ENCODE results near the gene CERS6. TPM values are rescaled to one million over a fixed set of nuclear protein-coding genes. Genes with fewer than 3 reads are reported as not detected.
A peak's percentile ranks its signal among the peaks of the same experiment; 100 is the strongest.

Gene CERS6
- total and polyA plus RNA-seq, 2 of the 8 experiments (the other 6 are each of a cell fraction or from before 2014, with no cell fraction given) = 6.8 to 28.2 TPM

- Histone ChIP-seq H3K27me3 (replicated peaks in 1 of 4; ENCODE audit: control insufficient read depth in 3 of 4, extremely low read depth in 1 of 4, insufficient read depth in 3 of 4, low read length in 3 of 4) (no peaks in the 10 kb centered on the region), H3K9ac (replicated peaks in 1 of 4; ENCODE audit: extremely low read depth in 1 of 4, low read depth in 3 of 4, low read length in 3 of 4) (0 out of 7 replicates have a peak overlapping the region, but pooled peaks of 1 of the 4 experiments have one; percentile 10)
Measured at GRCh38 chr2:168490015-168490874, 34.2 kb downstream of the CERS6 start.

More at GRCh38 chr2:168490015-168490874, 34.2 kb downstream of the CERS6 start:
- H3K4ac ChIP-seq (replicated peaks; ENCODE audit: insufficient read length, low read depth, low read length) = peak overlapping the region; percentile 47
- no peaks in the 10 kb centered on the region for H3K9me3 ChIP-seq (ENCODE audit: insufficient read depth in 2 of 2, low read depth in 1 of 2, low read length in 1 of 2)
- TF ChIP-seq TEAD4 (IDR thresholded peaks at IDR 0.05; ENCODE audit: low read depth, low read length) (no peak), SIRT6 (IDR thresholded peaks at IDR 0.05; ENCODE audit: low read length) (no peak), CEBPB (IDR thresholded peaks at IDR 0.05; ENCODE audit: low read depth, low read length) (peak; percentile 68; the same call in 1 of the 2 replicates)
- ChIA-PET POLR2A (ENCODE audit: partially characterized antibody) (interaction anchor here (1.1 kb wide), 1 partner anchor 13 kb away, joined by 4 read pairs; no protein-coding TSS in a partner anchor), CTCF (ENCODE audit: partially characterized antibody) (interaction anchor here (0.6 to 1.3 kb wide), 7 partner anchors 9 to 124 kb away, joined by 3 to 4 read pairs (median 3); no protein-coding TSS in a partner anchor)
- H3K56ac ChIP-seq (replicated peaks; ENCODE audit: insufficient read length, low read depth, low read length) = no peak overlapping the region
- H3K18ac ChIP-seq (ENCODE audit: extremely low read depth, low read length) = peak overlapping the region; percentile 55; the same call in 1 of the 2 replicates
- H4K91ac ChIP-seq (replicated peaks; ENCODE audit: insufficient read length, low read length) = peak overlapping the region; percentile 63
- peak overlapping the region; percentile 52; the same call in 1 of the 2 replicates for H2BK12ac ChIP-seq (ENCODE audit: low read depth, low read length)
- H3K79me2 ChIP-seq (ENCODE audit: control insufficient read depth in 1 of 2, insufficient read depth in 2 of 2, low read length in 2 of 2) = peaks cover 0 to 85% of the 10 kb centered on the region in 2 experiments; a peak in 2 of 4 replicates
- H3K79me1 ChIP-seq (ENCODE audit: low read depth, low read length) = no peaks in the 10 kb centered on the region
- no peak overlapping the region for H2BK120ac ChIP-seq (replicated peaks; ENCODE audit: low read depth, low read length)
- H2AK5ac ChIP-seq (ENCODE audit: low read depth, low read length) = no peak overlapping the region
- FAIRE-seq = peak; percentile 80
- H2BK15ac ChIP-seq (ENCODE audit: low read length) = no peak overlapping the region
- no peak for DNase-seq (ENCODE audit: low read depth in 1 of 2, low spot score in 2 of 2)
- 63% methylated on average over 7 of the region's 7 CpGs; no CpG with 5 or more reads in 1 of the 2 experiments for WGBS, 2 experiments (ENCODE audit: extremely low coverage in 1 of 2, insufficient coverage in 1 of 2, insufficient read length in 1 of 2, insufficient replicate concordance in 2 of 2, low coverage in 1 of 2, low lambda C conversion rate in 2 of 2, missing lambda C conversion rate in 1 of 2)
- H3K36me3 ChIP-seq (ENCODE audit: control insufficient read depth in 2 of 4, insufficient read depth in 4 of 4, low read length in 3 of 4) = no peaks in the 10 kb centered on the region
- no peak overlapping the region for H3K23ac ChIP-seq (ENCODE audit: insufficient read length)
- H3K14ac ChIP-seq (ENCODE audit: insufficient read length) = no peak overlapping the region
- H2BK5ac ChIP-seq (ENCODE audit: low read depth, low read length) = no peak overlapping the region
- no peak overlapping the region for H3K4me3 ChIP-seq (ENCODE audit: extremely low read depth in 1 of 4, insufficient read depth in 2 of 4, low read depth in 3 of 4, low read length in 4 of 4)
- H2AFZ ChIP-seq (ENCODE audit: low read length) = no peak overlapping the region
- 0 out of 2 replicates have a peak overlapping the region, but pooled peaks have one; percentile 16 for H3K27ac ChIP-seq (ENCODE audit: low read depth, low read length)
- H4K8ac ChIP-seq (ENCODE audit: extremely low read depth, insufficient read depth, low read length) = no peak overlapping the region
- peaks cover 2 to 10% (median 7%) of the 10 kb centered on the region in 4 experiments; a peak in 4 of 7 replicates for H3K4me1 ChIP-seq (replicated peaks in 1 of 4; ENCODE audit: control insufficient read depth in 3 of 4, insufficient read depth in 4 of 4, low read length in 3 of 4)
- no peaks in the 10 kb centered on the region for H4K20me1 ChIP-seq (replicated peaks in 1 of 2; ENCODE audit: control insufficient read depth in 1 of 2, insufficient read depth in 2 of 2, low read length in 2 of 2)
- no peak overlapping the region for H2BK20ac ChIP-seq (ENCODE audit: low read length)
- H3K4me2 ChIP-seq (ENCODE audit: insufficient read depth in 1 of 2, low read depth in 2 of 2, low read length in 2 of 2) = peak overlapping the region; percentile 28 to 50
- H3K23me2 ChIP-seq (ENCODE audit: low read depth, low read length) = no peaks in the 10 kb centered on the region
- H4K5ac ChIP-seq (ENCODE audit: insufficient read length, low read depth, low read length) = no peak overlapping the region
